ENCODE results near the gene FXYD2.
A peak's percentile ranks its signal among the peaks of the same experiment; 100 is the strongest.

The FXYD2 gene

GRCh38 chr11:117823294-117823945 is 1.1 kb downstream of the FXYD2 start:
- no peaks in the 10 kb centered on the region for H3K36me3 Mint-ChIP-seq (ENCODE audit: low read depth)
- peak overlapping the region; percentile 80 for H3K27ac Mint-ChIP-seq
- DNase-seq, result peak; percentile 63
- peaks cover 58% of the 10 kb centered on the region for H3K4me1 Mint-ChIP-seq (ENCODE audit: low read depth)
- H3K4me3 Mint-ChIP-seq, result no peak overlapping the region
- H3K27me3 Mint-ChIP-seq, result no peaks in the 10 kb centered on the region
- H3K9me3 Mint-ChIP-seq, result no peaks in the 10 kb centered on the region

DNA sequence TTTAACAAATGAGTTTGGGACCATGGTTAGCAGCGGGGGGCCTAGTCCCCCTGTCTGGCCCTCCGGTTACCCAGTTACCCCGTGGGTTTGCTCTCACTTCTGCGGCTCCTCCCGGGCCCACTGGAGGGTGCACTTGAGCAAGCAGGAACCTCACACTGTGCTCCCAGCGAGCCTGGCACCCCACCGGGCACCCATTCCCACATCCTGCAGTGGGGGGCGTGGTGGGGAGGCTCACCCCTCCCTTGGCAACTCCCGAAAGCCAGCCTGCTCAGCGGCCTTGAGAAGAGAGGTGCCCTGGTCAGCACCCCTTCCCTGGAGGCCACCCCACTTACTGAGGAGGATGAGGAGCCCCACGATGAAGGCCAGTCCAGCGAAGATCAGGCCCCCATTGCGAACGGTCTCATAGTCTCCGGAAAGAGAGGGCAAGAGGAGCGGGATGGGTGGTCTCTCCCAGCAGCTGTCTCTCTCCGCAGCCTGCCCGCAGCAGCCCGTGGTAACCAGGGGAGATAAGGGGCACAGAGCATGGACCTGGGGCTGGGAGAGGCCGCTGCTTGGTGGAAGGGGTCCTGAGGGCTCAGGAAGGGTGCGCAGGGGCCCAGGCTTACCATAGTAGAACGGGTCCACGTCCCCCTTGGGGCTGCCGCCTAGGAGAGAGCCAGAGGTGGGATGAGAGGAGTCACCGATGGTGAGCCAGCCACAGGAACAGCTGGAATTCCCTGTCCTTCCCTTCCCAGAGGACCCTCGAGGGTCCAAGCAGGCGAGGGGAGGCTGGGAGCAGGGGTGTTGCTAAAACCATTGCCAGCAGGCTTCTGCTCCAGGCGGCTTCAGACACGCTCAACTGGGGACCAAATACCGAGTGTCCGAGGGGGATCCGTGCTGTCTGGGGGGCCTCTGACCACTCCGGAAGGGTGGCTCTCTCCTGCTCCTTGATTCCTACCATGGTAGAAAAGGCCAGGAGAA is 2.2 kb downstream of the FXYD2 start:
- no peaks in the 10 kb centered on the region for H3K36me3 Mint-ChIP-seq (ENCODE audit: low read depth)
- H3K4me3 Mint-ChIP-seq, result no peak overlapping the region
- H3K9me3 Mint-ChIP-seq, result no peaks in the 10 kb centered on the region
- H3K27ac Mint-ChIP-seq, result peak overlapping the region; percentile 80
- peak; percentile 77 for DNase-seq
- H3K4me1 Mint-ChIP-seq (ENCODE audit: low read depth), result peaks cover 58% of the 10 kb centered on the region
- H3K27me3 Mint-ChIP-seq, result no peaks in the 10 kb centered on the region

DNA sequence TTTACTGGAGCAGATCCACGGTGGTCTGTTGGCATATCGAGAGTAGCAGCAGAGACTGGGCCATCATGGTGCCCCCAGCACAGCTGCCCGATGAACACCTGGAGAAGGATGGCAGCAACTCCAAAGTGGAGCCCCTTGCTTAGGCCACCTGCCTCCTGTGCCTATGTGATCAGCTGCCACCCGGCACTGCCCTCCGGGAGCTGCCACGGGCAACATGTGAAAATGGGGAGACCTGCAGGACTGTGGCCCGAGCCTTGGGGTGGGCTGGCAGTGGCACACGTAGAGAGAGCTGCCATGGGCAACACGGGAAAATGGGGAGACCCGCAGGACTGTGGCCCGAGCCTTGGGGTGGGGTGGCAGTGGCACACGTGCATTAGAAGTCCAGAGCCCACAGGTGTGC is 3.1 kb downstream of the FXYD2 start:
- peaks cover 64% of the 10 kb centered on the region for H3K4me1 Mint-ChIP-seq (ENCODE audit: low read depth)
- H3K27me3 Mint-ChIP-seq, result no peaks in the 10 kb centered on the region
- no peak overlapping the region for H3K4me3 Mint-ChIP-seq
- H3K9me3 Mint-ChIP-seq, result no peaks in the 10 kb centered on the region
- no peak overlapping the region for H3K27ac Mint-ChIP-seq
- no peak for DNase-seq
- no peaks in the 10 kb centered on the region for H3K36me3 Mint-ChIP-seq (ENCODE audit: low read depth)

DNA sequence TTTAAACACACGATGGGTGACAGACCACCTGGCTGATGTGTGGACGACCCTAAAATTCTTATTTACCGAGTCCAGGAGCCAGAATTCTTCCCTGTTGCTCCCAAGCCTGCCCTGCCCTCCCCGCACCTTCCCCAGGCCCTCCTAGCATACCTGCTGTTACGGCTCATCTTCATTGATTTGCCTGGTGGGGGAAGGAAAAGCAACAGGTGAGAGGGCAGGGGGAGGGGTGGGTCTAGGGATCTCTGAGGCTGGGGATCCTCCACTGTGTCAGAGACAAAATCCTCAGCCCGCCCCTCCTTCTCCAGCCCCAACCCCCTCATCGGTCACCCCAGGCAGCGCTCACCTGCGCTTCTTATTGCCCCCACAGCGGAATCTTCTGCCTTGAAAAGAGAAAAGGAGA is 4.0 kb downstream of the FXYD2 start:
- Mint-ChIP-seq H3K4me3 (no peak overlapping the region), H3K36me3 (ENCODE audit: low read depth) (no peaks in the 10 kb centered on the region), H3K27me3 (no peaks in the 10 kb centered on the region), H3K9me3 (no peaks in the 10 kb centered on the region), H3K27ac (no peak overlapping the region), H3K4me1 (ENCODE audit: low read depth) (peaks cover 71% of the 10 kb centered on the region)
- DNase-seq, result no peak

DNA sequence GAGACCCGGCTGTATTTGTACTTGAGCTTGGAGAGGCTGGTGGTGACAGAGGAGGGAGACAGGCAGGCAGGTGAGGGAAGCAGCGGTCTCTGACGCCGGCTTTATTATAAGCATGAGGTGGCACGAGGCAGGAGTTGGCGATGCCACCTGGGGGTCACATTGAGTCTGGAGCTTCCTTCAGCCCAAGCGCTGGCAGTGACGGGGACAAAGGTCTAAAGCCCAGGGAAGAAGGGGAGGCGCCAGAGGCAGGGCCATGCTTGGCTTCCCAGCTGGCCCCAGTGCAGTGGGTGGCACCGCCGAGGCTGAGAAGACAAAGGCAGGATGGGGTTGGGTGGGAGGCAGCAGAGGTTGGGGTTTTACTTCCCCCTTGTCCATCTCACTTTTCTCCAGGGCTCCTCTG is 4.5 kb downstream of the FXYD2 start:
- H3K27ac Mint-ChIP-seq, result no peak overlapping the region
- no peak for DNase-seq
- H3K4me1 Mint-ChIP-seq (ENCODE audit: low read depth), result peaks cover 71% of the 10 kb centered on the region
- no peaks in the 10 kb centered on the region for H3K9me3 Mint-ChIP-seq
- no peaks in the 10 kb centered on the region for H3K27me3 Mint-ChIP-seq
- H3K36me3 Mint-ChIP-seq (ENCODE audit: low read depth), result no peaks in the 10 kb centered on the region
- H3K4me3 Mint-ChIP-seq, result no peak overlapping the region

DNA sequence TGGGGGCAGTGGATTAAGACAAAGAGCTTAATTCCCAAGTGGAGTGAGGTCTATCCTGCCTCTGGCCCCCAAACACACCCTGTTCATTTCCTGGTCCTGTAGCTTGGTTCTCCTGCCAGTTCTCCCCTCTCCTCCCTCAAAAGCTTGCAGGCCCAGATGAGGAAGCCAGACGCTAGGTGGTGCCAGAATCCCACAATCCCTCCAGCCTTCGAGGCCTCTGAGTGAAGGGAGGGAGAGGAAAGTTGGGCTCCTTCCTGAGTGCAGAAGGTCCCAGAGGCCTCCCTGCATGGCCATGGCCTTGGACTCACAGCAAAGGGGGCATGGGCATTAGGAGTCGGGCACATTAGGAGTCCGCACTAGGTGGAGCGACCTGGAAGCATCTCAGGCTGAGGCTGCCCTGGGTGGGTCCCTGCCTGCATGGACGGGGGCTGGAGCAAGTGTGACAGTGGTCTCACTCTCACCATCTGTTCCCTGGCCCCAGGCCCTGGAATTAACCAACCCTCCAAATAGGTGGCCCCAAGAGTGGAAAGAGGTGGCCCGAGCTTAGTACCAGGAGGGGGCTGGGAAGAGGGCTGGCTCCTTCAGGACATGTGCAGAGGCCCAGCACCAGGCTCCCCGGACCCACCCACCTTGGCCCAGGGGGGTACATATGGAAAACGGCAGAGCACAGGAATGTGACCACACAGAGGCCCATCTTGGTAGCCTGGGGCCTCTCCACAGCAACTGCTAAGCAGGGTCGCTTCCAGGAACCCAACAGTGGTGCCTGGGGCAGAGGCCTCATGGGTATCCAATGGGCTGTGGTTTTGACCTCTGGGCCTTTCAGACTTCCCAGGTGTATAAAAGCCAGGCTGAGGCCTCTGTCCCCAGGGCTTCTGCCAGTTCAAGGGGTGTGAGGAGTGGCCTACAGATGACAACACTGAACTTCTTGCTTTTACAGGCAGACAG is 5.2 kb downstream of the FXYD2 start:
- H3K36me3 Mint-ChIP-seq (ENCODE audit: low read depth), result no peaks in the 10 kb centered on the region
- peak overlapping the region; percentile 96 for H3K27ac Mint-ChIP-seq

DNA sequence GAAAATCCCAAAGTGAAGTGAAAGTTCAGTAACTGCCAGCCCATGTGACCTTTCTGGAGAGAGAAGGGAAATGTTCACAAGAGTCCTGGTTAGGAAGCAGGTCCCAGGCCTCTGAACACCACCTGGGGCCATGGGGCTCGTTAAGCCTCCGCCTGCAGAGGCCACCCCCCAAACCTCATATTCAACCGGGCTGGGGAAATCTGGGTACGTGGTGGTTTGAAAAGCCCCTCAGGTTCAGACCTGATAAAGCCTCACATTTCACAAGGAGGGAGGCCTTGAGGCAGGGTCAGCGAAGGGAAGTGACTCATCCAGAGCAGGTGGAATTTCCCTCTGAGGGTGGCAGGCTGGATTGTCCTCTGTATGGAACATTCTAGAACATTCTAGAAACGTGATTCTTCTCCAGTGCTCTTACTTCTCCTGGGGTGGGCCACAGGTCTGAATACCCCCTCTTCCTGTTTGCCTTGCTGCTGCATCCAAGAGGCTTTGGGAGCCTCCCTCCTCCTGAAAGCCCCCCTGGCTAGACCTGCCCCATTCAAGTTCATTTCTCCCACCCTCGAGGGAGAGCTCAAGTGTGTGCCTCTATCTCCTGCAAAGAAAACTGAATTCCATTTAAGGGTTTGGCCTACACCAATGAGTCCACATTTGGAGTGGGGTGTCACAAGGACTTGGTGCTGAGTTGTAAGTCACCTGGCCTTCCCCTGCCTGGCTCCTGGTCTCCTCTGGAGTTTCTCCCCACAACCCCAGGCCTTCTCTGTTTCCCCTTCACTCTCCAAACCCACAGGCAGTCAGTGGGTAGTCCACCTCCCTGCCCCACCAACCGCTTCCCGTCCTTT is 6.3 kb downstream of the FXYD2 start:
- Mint-ChIP-seq H3K36me3 (ENCODE audit: low read depth) (no peaks in the 10 kb centered on the region), H3K27me3 (no peaks in the 10 kb centered on the region), H3K27ac (peak overlapping the region; percentile 96), H3K4me1 (ENCODE audit: low read depth) (peaks cover 66% of the 10 kb centered on the region), H3K4me3 (no peak overlapping the region), H3K9me3 (no peaks in the 10 kb centered on the region)
- DNase-seq, result peak; percentile 70

More for the DNA sequence above, 5.2 kb downstream of the FXYD2 start:
- Mint-ChIP-seq H3K4me1 (ENCODE audit: low read depth) (peaks cover 72% of the 10 kb centered on the region), H3K27me3 (no peaks in the 10 kb centered on the region), H3K9me3 (no peaks in the 10 kb centered on the region), H3K4me3 (no peak overlapping the region)
- no peak for DNase-seq

DNA sequence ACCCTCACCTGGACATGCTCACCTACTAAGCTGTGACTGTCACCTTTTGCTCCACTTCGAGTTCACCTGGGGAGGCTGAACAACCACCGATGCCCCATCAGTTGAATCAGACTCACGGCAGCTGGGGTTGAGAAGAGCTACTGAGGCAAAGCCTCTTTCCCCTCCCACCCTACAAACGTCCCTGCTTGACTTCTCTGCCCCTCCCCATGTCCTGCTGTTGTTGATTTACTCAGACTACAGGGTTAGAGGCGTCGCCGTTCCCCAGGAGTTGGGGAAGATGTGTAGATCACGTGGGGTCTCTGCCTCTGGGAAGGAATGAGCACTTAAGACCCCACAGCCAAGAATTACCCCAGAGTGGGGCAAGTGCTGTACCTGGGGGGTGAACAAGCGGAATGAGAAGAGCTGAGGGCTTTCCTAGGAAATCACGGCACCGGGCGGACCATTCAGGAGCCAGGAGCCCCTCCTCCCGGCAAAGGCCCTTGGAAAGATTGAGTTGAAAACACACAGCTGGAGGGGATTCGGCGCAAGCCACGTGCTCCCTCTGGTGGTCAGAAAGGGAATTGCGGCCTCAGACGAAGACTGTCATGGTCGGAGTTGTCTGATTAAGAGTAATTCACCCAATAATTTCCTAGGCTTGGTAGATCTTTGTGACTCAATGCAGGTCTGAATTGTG is 7.0 kb downstream of the FXYD2 start:
- peaks cover 59% of the 10 kb centered on the region for H3K4me1 Mint-ChIP-seq (ENCODE audit: low read depth)
- H3K36me3 Mint-ChIP-seq (ENCODE audit: low read depth), result no peaks in the 10 kb centered on the region
- peak overlapping the region; percentile 38 for H3K4me3 Mint-ChIP-seq
- peak; percentile 94 for DNase-seq
- H3K9me3 Mint-ChIP-seq, result no peaks in the 10 kb centered on the region
- no peaks in the 10 kb centered on the region for H3K27me3 Mint-ChIP-seq
- H3K27ac Mint-ChIP-seq, result peak overlapping the region; percentile 96

DNA sequence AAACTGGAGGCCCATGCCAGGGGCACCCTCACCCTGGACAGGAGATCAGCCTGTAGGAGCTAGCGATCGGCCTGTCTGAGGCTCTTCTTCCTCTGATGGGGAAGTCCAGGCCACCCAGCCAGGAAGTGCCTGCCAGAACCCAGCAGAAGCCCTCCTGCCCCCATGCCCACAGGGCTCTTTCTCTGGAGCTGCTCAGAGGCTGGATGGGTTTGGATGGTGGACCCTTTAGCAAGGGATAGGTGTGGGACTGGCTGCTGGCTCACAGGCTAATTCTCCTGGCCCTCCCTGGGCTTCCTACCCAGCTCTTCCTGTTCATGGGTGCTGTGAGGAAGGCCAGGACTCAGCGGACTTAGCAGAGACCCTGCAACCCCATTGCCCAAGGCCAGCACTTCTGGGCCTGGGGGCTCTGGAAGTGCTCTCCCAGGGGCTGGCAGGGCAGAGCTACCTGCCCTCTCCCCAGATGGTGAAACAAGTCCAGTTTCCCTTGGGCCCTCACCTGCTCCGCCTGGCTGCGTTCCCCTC is 7.6 kb downstream of the FXYD2 start:
- Mint-ChIP-seq H3K4me3 (peak overlapping the region; percentile 38), H3K27me3 (no peaks in the 10 kb centered on the region), H3K9me3 (no peaks in the 10 kb centered on the region), H3K27ac (peak overlapping the region; percentile 96), H3K4me1 (ENCODE audit: low read depth) (peaks cover 53% of the 10 kb centered on the region), H3K36me3 (ENCODE audit: low read depth) (no peaks in the 10 kb centered on the region)
- DNase-seq, result no peak

DNA sequence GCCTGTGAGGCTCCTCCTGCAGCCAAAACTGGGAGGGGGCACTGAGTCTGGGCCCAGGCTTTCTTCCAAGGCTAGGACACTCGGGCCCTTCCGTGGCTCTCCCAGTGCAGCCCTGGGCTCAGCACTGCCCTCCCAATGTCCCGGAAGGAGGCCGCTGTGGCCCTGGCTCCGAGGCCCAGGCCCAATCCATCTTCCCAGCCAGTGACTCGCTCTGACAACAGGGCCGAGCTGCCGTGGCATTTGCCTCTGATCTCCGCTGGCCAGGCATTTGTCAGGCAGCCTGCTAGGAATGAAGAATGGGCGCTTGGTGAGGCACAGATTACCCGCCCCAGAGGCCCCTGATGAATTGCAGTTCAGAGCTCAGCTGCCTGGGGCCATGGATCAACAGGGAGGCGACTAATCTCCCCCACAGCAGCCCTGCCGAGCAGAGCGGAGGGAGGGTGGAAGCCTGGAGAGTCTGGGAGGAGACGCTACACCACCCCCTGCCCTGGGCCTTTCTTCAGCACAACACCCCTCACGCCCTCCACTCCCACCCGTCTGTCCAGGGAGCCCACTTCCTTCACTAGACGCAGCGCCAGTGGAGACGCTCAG is 8.3 kb downstream of the FXYD2 start:
- Mint-ChIP-seq H3K27ac (peak overlapping the region; percentile 96), H3K36me3 (ENCODE audit: low read depth) (no peaks in the 10 kb centered on the region), H3K4me3 (no peak overlapping the region), H3K4me1 (ENCODE audit: low read depth) (peaks cover 48% of the 10 kb centered on the region), H3K9me3 (no peaks in the 10 kb centered on the region), H3K27me3 (no peaks in the 10 kb centered on the region)
- no peak for DNase-seq

DNA sequence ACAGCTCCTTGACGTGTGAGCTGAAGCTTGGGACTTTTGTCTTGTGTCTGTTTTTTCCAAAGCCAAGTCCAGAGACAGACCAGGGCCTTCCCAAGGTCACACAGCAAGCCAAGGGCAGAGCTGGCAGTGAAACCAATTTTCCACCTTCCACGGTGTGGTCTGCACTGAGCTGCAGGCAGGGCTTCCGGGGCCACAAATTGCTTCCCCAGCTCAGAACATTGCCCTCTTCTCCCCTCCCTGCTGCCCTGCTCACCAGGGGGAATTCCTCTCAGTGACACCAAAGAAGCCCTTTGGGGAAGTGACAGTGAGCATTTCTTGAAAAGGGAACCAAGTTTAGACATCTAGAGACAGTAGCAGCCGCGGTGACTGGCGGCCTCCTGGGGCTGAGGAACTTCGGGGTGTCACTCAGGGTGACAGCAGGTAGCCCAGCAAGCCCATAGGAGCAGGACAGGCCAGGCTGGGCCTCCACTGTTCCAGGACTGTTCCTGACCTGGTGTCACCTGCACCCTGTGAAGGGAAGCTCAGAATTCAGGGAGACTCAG is 9.2 kb downstream of the FXYD2 start:
- Mint-ChIP-seq H3K9me3 (no peaks in the 10 kb centered on the region), H3K27ac (peak overlapping the region; percentile 96), H3K36me3 (ENCODE audit: low read depth) (no peaks in the 10 kb centered on the region), H3K27me3 (no peaks in the 10 kb centered on the region), H3K4me1 (ENCODE audit: low read depth) (peaks cover 48% of the 10 kb centered on the region), H3K4me3 (peak overlapping the region; percentile 58)
- peak; percentile 76 for DNase-seq

DNA sequence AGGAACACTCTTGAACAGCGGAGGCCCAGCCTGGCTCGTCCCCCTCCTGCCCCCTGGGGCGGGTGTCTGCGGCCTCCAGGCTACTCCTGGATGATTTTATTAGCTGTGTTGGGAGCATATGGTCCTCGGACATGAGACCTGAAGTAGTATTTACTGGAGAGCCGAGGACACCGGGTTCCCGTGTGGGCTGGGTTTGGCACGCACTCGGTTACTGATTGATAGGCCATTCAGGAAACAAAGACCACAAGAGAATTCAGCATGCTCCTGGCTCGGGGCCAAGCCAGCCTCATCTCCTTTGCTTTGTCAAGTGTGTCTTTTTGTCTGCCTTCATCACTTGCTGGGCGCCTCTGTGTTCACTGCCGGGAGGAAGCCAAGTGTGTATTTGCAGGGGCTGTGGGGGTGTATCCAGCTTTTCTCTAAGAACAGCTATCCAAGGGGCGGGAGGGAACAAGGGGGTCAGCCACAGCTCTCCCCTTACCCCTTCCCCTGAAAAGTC is 9.7 kb downstream of the FXYD2 start:
- Mint-ChIP-seq H3K27ac (peak overlapping the region; percentile 96), H3K4me1 (ENCODE audit: low read depth) (peaks cover 50% of the 10 kb centered on the region)
- peak; percentile 82 for DNase-seq

More for the DNA sequence above, 9.7 kb downstream of the FXYD2 start:
- H3K4me3 Mint-ChIP-seq, result peak overlapping the region; percentile 58
- H3K9me3 Mint-ChIP-seq, result no peaks in the 10 kb centered on the region
- H3K36me3 Mint-ChIP-seq (ENCODE audit: low read depth), result no peaks in the 10 kb centered on the region
- H3K27me3 Mint-ChIP-seq, result no peaks in the 10 kb centered on the region
